Lower leg skin (tissue), 3 donors: ENCODE data around the gene SLITRK2.

ENCODE experiments used
- CTCF ChIP-seq, 3 donors: fragments of 450-650 bp; IDR thresholded peaks; one replicate each; pipeline ENCODE4 v1.5.1; 2016; ENCODE audit warnings: antibody characterized with exemption in 3 of 3, mild to moderate bottlenecking in 3 of 3, moderate library complexity in 2 of 3
- POLR2A ChIP-seq, 2 donors: fragments of 450-650 bp; IDR thresholded peaks; one replicate each; pipeline ENCODE4 v1.6.1; 2016 to 2017; ENCODE audit warnings: antibody characterized with exemption in 2 of 2, mild to moderate bottlenecking in 1 of 2, moderate library complexity in 1 of 2

- TF ChIP-seq CTCF (IDR thresholded peaks at IDR 0.05), result no peak
- no peak for TF ChIP-seq POLR2A (IDR thresholded peaks at IDR 0.05)
Measured at GRCh38 chrX:145821898-145822571, 4.4 kb downstream of the SLITRK2 start.
